GM12891 (cell line): ENCODE results near the gene IGF2R.
"Not testable (repeated sequence)": the region's sequence is repeated elsewhere in the genome, so short reads cannot be mapped to it uniquely, and the experiment has no call there.

Source experiments
- DNase-seq: peaks from one replicate; pipeline ENCODE4 v3.0.0; 2011; ENCODE audit warnings: low spot score; ENCODE audit not compliant: insufficient read length
- FAIRE-seq: peaks from 2 replicates; lab custom pipeline; 2011; peaks lifted over from hg19 to GRCh38; lab: Jason Lieb, UNC
- PAX5 ChIP-seq: IDR thresholded peaks from 2 replicates; pipeline ENCODE4 v1.6.1; 2011; ENCODE audit warnings: low read length, moderate library complexity, mild to moderate bottlenecking; ENCODE audit not compliant: insufficient read depth, severe bottlenecking
- POLR2A ChIP-seq: IDR thresholded peaks from 2 replicates; pipeline ENCODE4 v1.6.1; 2011; ENCODE audit warnings: low read depth, low read length, control low read depth
- POLR2AphosphoS5 ChIP-seq: IDR thresholded peaks from 2 replicates; pipeline ENCODE4 v1.6.1; 2011; ENCODE audit warnings: low read depth, low read length, control low read depth
- POU2F2 ChIP-seq: IDR thresholded peaks from 2 replicates; pipeline ENCODE4 v1.6.1; 2011; ENCODE audit warnings: low read depth, mild to moderate bottlenecking, control low read depth, low read length, moderate library complexity
- SPI1 ChIP-seq: IDR thresholded peaks from 2 replicates; pipeline ENCODE4 v1.6.1; 2011; ENCODE audit warnings: low read depth, low read length, control low read depth
- TAF1 ChIP-seq: IDR thresholded peaks from 2 replicates; pipeline ENCODE4 v1.6.1; 2011; ENCODE audit warnings: low read depth, low read length, control low read depth

The IGF2R gene

GRCh38 chr6:160124605-160125004 lies 155.7 kb downstream of the IGF2R start:
- TF ChIP-seq TAF1 (no peak), POLR2AphosphoS5 (no peak), POU2F2 (no peak), POLR2A (no peak), PAX5 (no peak)
- DNase-seq, result no peak
- FAIRE-seq, result no peak

- not testable (repeated sequence) for DNase-seq, FAIRE-seq
Measured at GRCh38 chr6:160125105-160125504, 156.2 kb downstream of the IGF2R start.

GRCh38 chr6:160127270-160128124 lies 158.6 kb downstream of the IGF2R start:
- no peak for TF ChIP-seq TAF1
- TF ChIP-seq POLR2AphosphoS5, result no peak
- FAIRE-seq (no peak), DNase-seq (no peak)

DNA sequence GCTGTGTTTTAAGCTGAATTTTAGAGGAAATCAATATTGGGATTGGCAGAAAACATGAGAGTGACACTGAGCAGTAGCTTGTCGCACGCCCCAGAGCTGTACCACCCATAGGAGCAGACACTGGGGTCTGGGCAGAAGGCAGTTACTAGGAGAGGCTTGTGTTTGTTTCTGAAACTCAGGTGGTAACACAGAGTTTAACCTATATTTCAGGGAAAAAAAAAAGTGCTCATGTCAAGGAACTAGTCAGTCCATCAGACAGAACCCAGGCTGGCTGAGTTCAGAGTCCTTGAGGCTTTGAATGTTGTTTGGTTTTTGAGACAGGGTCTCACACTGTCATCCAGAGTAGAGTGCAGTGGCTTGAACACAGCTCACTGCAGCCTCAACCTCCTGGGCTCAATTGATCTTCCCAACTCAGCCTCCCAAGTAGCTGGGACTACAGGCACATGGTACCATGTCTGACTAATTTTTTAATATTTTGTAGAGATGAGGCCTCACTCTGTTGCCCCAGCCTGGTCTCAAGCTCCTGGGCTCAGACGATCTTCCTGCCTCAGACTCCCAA lies 159.3 kb downstream of the IGF2R start:
- TF ChIP-seq SPI1, result no peak
- no peak for TF ChIP-seq TAF1
- no peak for TF ChIP-seq POLR2A
- no peak for TF ChIP-seq PAX5
- no peak for TF ChIP-seq POU2F2
- no peak for TF ChIP-seq POLR2AphosphoS5
- no peak for FAIRE-seq
- DNase-seq, result no peak

- no peak for FAIRE-seq
- no peak for DNase-seq
- no peak for TF ChIP-seq PAX5
- TF ChIP-seq POLR2A, result no peak
- TF ChIP-seq TAF1, result no peak
- no peak for TF ChIP-seq POLR2AphosphoS5
- no peak for TF ChIP-seq SPI1
- TF ChIP-seq POU2F2, result no peak
Measured at GRCh38 chr6:160128879-160129516, 160.1 kb downstream of the IGF2R start.

DNA sequence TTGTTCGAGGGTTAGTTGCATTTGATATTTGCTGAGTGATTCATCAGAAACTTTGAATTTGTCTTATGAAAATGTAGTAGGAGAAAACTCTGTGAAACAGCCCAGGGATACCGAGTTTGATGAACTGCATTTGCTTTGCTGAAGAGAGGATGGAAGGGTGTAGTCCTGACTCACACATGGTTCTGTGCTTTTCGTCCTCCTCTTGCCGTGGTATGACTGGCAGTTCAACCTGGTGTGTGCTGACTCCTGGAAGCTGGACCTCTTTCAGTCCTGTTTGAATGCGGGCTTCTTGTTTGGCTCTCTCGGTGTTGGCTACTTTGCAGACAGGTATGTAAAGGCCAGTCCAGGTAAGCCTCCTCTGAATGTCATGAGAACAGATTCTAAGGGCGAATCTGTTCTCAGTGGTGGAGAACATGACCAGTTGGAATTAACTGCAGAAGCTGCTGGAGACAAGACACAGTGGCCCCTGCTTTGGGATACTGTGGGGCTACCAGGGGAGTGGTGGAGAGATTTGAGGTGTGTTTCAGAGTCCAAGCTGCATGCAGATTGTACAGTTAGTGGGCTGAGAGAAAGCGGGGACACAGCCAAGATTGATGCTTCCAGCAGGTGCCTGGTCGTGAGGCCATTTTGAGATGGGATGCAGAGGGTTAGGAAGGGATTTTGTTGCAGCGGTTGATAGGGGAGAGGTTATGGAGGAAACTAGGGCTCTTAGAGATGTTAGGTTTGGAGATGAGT lies 161.2 kb downstream of the IGF2R start:
- DNase-seq (no peak), FAIRE-seq (no peak)
- TF ChIP-seq PAX5 (no peak), POLR2AphosphoS5 (no peak), POU2F2 (no peak), TAF1 (no peak), SPI1 (no peak), POLR2A (no peak)

DNA sequence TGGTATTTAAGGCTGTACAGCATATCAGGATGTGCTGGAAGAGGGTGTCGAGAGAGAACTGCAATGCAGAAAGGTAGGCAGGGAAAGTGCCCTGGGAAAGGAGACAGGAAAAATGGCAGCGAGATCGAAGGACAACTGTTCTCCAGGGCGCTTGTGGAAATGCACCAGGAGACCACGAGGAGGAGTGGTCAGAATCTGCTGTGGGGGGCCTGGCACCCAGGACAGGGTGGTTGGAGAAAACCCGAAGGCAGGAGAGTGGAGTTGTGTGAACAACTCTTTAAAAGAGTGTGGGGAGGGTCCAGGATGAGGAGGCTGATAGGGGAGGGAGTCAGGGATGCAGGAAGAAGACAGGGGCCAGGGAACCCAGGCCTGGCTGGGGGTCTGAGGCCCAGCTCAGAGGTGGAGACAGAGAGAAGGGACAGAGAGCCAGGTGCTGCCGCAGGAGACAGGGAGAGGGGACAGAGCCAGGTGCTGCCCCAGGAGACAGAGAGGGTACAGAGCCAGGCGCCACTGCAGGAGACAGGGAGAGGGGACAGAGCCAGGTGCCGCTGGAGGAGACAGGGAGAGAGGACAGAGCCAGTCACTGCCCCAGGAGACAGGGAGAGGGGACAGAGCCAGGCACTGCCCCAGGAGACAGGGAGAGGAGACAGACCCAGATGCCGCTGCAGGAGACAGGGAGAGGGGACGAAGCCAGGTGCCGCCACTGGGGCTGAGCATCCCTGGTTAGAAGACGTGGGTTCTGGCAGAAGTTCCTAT lies 162.0 kb downstream of the IGF2R start:
- FAIRE-seq (no peak), DNase-seq (no peak)

GRCh38 chr6:160131636-160132296 lies 162.9 kb downstream of the IGF2R start:
- FAIRE-seq (no peak), DNase-seq (no peak)
- TF ChIP-seq TAF1 (no peak), PAX5 (no peak), SPI1 (no peak), POU2F2 (no peak), POLR2AphosphoS5 (no peak), POLR2A (no peak)

More for the DNA sequence above, 162.0 kb downstream of the IGF2R start:
- TF ChIP-seq POLR2AphosphoS5, result no peak
- TF ChIP-seq POU2F2, result no peak
- no peak for TF ChIP-seq SPI1
- TF ChIP-seq TAF1, result no peak
- no peak for TF ChIP-seq PAX5
- no peak for TF ChIP-seq POLR2A

- TF ChIP-seq PAX5, result no peak
- TF ChIP-seq POU2F2, result no peak
- no peak for TF ChIP-seq POLR2A
- TF ChIP-seq POLR2AphosphoS5, result no peak
- TF ChIP-seq TAF1, result no peak
- TF ChIP-seq SPI1, result no peak
- FAIRE-seq (no peak), DNase-seq (no peak)
Measured at GRCh38 chr6:160132297-160132637, 163.4 kb downstream of the IGF2R start.
